Measurements from ENCODE around the gene TRIO. TPM values are rescaled to one million over a fixed set of nuclear protein-coding genes. Genes with fewer than 3 reads are reported as not detected.

TRIO gene
- total and polyA plus RNA-seq, 2 of the 8 experiments (the other 6 are each of a cell fraction or from before 2014, with no cell fraction given), result 35.1 to 69.1 TPM

GRCh38 chr5:14266171-14266570 is 123.0 kb downstream of the TRIO start:
- Histone ChIP-seq H2BK120ac (replicated peaks; ENCODE audit: low read depth, low read length) (no peak overlapping the region), H4K91ac (replicated peaks; ENCODE audit: insufficient read length, low read length) (no peak overlapping the region), H3K9me3 (ENCODE audit: insufficient read depth in 2 of 2, low read depth in 1 of 2, low read length in 1 of 2) (no peaks in the 10 kb centered on the region), H2BK15ac (ENCODE audit: low read length) (no peak overlapping the region), H3K14ac (ENCODE audit: insufficient read length) (no peak overlapping the region), H3K4ac (replicated peaks; ENCODE audit: insufficient read length, low read depth, low read length) (no peak overlapping the region), H3K18ac (ENCODE audit: extremely low read depth, low read length) (no peak overlapping the region), H3K4me3 (ENCODE audit: extremely low read depth in 1 of 4, insufficient read depth in 2 of 4, low read depth in 3 of 4, low read length in 4 of 4) (no peak overlapping the region), H3K9ac (replicated peaks in 1 of 4; ENCODE audit: extremely low read depth in 1 of 4, low read depth in 3 of 4, low read length in 3 of 4) (no peak overlapping the region), H3K36me3 (ENCODE audit: control insufficient read depth in 2 of 4, insufficient read depth in 4 of 4, low read length in 3 of 4) (no peaks in the 10 kb centered on the region), H2AFZ (ENCODE audit: low read length) (no peak overlapping the region), H4K8ac (ENCODE audit: extremely low read depth, insufficient read depth, low read length) (no peak overlapping the region), H2AK5ac (ENCODE audit: low read depth, low read length) (no peak overlapping the region), H3K4me1 (replicated peaks in 1 of 4; ENCODE audit: control insufficient read depth in 3 of 4, insufficient read depth in 4 of 4, low read length in 3 of 4) (peaks cover 14 to 49% (median 37%) of the 10 kb centered on the region in 4 experiments), H4K20me1 (replicated peaks in 1 of 2; ENCODE audit: control insufficient read depth in 1 of 2, insufficient read depth in 2 of 2, low read length in 2 of 2) (peaks cover 3 to 4% of the 10 kb centered on the region in 2 experiments), H3K27ac (ENCODE audit: low read depth, low read length) (no peak overlapping the region), H3K4me2 (ENCODE audit: insufficient read depth in 1 of 2, low read depth in 2 of 2, low read length in 2 of 2) (no peak overlapping the region), H2BK20ac (ENCODE audit: low read length) (no peak overlapping the region), H4K5ac (ENCODE audit: insufficient read length, low read depth, low read length) (no peak overlapping the region), H3K23me2 (ENCODE audit: low read depth, low read length) (no peaks in the 10 kb centered on the region), H3K23ac (ENCODE audit: insufficient read length) (no peak overlapping the region), H2BK5ac (ENCODE audit: low read depth, low read length) (no peak overlapping the region), H3K56ac (replicated peaks; ENCODE audit: insufficient read length, low read depth, low read length) (no peak overlapping the region), H3K79me2 (ENCODE audit: control insufficient read depth in 1 of 2, insufficient read depth in 2 of 2, low read length in 2 of 2) (peaks cover 8 to 97% of the 10 kb centered on the region in 2 experiments; a peak in 3 of 4 replicates), H3K27me3 (replicated peaks in 1 of 4; ENCODE audit: control insufficient read depth in 3 of 4, extremely low read depth in 1 of 4, insufficient read depth in 3 of 4, low read length in 3 of 4) (no peaks in the 10 kb centered on the region), H2BK12ac (ENCODE audit: low read depth, low read length) (no peak overlapping the region), H3K79me1 (ENCODE audit: low read depth, low read length) (peaks cover 14% of the 10 kb centered on the region)
- POLR2A ChIA-PET (ENCODE audit: partially characterized antibody), result no interaction called here
- DNase-seq (ENCODE audit: low read depth in 1 of 2, low spot score in 2 of 2), result no peak
- CTCF ChIA-PET (ENCODE audit: partially characterized antibody), result interaction anchor here (0.6 kb wide), 1 partner anchor 740 kb away, joined by 3 read pairs; no protein-coding TSS in a partner anchor
- TF ChIP-seq TEAD4 (IDR thresholded peaks at IDR 0.05; ENCODE audit: low read depth, low read length) (no peak), ATF2 (IDR thresholded peaks at IDR 0.05; ENCODE audit: low read length) (no peak), GABPA (IDR thresholded peaks at IDR 0.05; ENCODE audit: borderline replicate concordance, insufficient read depth, low read length) (no peak), POU5F1 (IDR thresholded peaks at IDR 0.05; ENCODE audit: low read depth, low read length) (no peak), JUN (IDR thresholded peaks at IDR 0.05; ENCODE audit: low read depth, low read length) (no peak), HDAC6 (IDR thresholded peaks at IDR 0.05; ENCODE audit: low read depth, low read length) (no peak), RBBP5 (IDR thresholded peaks at IDR 0.05; ENCODE audit: borderline replicate concordance, low read depth, low read length) (no peak), MAFK (IDR thresholded peaks at IDR 0.05; ENCODE audit: low read depth, low read length) (no peak), PHF8 (conservative IDR thresholded peaks at IDR 0.05; ENCODE audit: low read depth, low read length) (no peak), EP300 (IDR thresholded peaks at IDR 0.05; ENCODE audit: borderline replicate concordance in 1 of 2, low read depth in 2 of 2, low read length in 2 of 2) (no peak), TAF7 (optimal IDR thresholded peaks at IDR 0.05; ENCODE audit: borderline replicate concordance, low read depth, low read length) (no peak), CREB1 (IDR thresholded peaks at IDR 0.05) (no peak), POLR2A (IDR thresholded peaks at IDR 0.05; ENCODE audit: control extremely low read depth in 1 of 2, low read depth in 2 of 2, low read length in 2 of 2) (no peak), SIX5 (IDR thresholded peaks at IDR 0.05; ENCODE audit: low read depth, low read length) (no peak)
- FAIRE-seq, result no peak
- WGBS, 2 experiments (ENCODE audit: extremely low coverage in 1 of 2, insufficient coverage in 1 of 2, insufficient read length in 1 of 2, insufficient replicate concordance in 2 of 2, low coverage in 1 of 2, low lambda C conversion rate in 2 of 2, missing lambda C conversion rate in 1 of 2), result 90% methylated on average over 4 of the region's 4 CpGs; no CpG with 5 or more reads in 1 of the 2 experiments
